ENCODE measurements around the gene MINDY4. TPM values are rescaled to one million over a fixed set of nuclear protein-coding genes. Genes with fewer than 3 reads are reported as not detected.

MINDY4 gene
- total RNA-seq, 2 donors from 2014 or later: 8.1 to 31.9 TPM

GRCh38 chr7:30744075-30744417, 27.2 kb upstream of the MINDY4 start:
- Histone ChIP-seq H3K9me3 (no peaks in the 10 kb centered on the region), H3K27me3 (replicated peaks; ENCODE audit: insufficient read depth) (no peaks in the 10 kb centered on the region), H3K4me3 (no peak overlapping the region), H3K27ac (no peak overlapping the region), H3K4me1 (replicated peaks) (no peaks in the 10 kb centered on the region), H3K36me3 (no peaks in the 10 kb centered on the region)
- intact Hi-C loops (cut with DNase I): loop anchor here (5.0 to 10.0 kb wide), 2 partner anchors 179 to 233 kb away; no protein-coding TSS in a partner anchor
- WGBS: 83% methylated on average over 12 of the region's 12 CpGs
- no peak for DNase-seq (ENCODE audit: low spot score)
- TF ChIP-seq CTCF (IDR thresholded peaks at IDR 0.05) (no peak), POLR2AphosphoS5 (IDR thresholded peaks at IDR 0.05) (no peak), POLR2A (IDR thresholded peaks at IDR 0.05) (no peak)

GRCh38 chr7:30745261-30745941, 25.8 kb upstream of the MINDY4 start:
- H3K9me3 ChIP-seq: no peaks in the 10 kb centered on the region
- H3K36me3 ChIP-seq: no peaks in the 10 kb centered on the region
- H3K4me1 ChIP-seq (replicated peaks): no peaks in the 10 kb centered on the region
- DNase-seq (ENCODE audit: low spot score): no peak
- H3K27me3 ChIP-seq (replicated peaks; ENCODE audit: insufficient read depth): no peaks in the 10 kb centered on the region
- TF ChIP-seq POLR2AphosphoS5 (IDR thresholded peaks at IDR 0.05) (no peak), CTCF (IDR thresholded peaks at IDR 0.05) (no peak), POLR2A (IDR thresholded peaks at IDR 0.05) (no peak)
- H3K27ac ChIP-seq: no peak overlapping the region
- H3K4me3 ChIP-seq: no peak overlapping the region
- 62% methylated on average over 6 of the region's 6 CpGs for WGBS
- intact Hi-C loops (cut with DNase I): loop anchor here (10.0 kb wide), 1 partner anchor 181 kb away; no protein-coding TSS in a partner anchor

- Histone ChIP-seq H3K4me3 (no peak overlapping the region), H3K9me3 (no peaks in the 10 kb centered on the region), H3K4me1 (replicated peaks) (no peaks in the 10 kb centered on the region), H3K36me3 (no peaks in the 10 kb centered on the region), H3K27me3 (replicated peaks; ENCODE audit: insufficient read depth) (no peaks in the 10 kb centered on the region), H3K27ac (peak overlapping the region; percentile 60 to 74)
- no peak for TF ChIP-seq CTCF (IDR thresholded peaks at IDR 0.05)
- no peak for TF ChIP-seq POLR2AphosphoS5 (IDR thresholded peaks at IDR 0.05)
- TF ChIP-seq POLR2A (IDR thresholded peaks at IDR 0.05): no peak
- intact Hi-C loops (cut with DNase I): no loop called here
- DNase-seq (ENCODE audit: low spot score): no peak
- 89% methylated on average over 2 of the region's 2 CpGs for WGBS
Observed at GRCh38 chr7:30750010-30750409, 21.2 kb upstream of the MINDY4 start.

GRCh38 chr7:30750683-30751650, 20.2 kb upstream of the MINDY4 start:
- WGBS: 28% methylated on average over 16 of the region's 16 CpGs
- peak; percentile 17 for DNase-seq (ENCODE audit: low spot score)
- Histone ChIP-seq H3K4me1 (replicated peaks) (no peaks in the 10 kb centered on the region), H3K27me3 (replicated peaks; ENCODE audit: insufficient read depth) (no peaks in the 10 kb centered on the region), H3K4me3 (no peak overlapping the region), H3K27ac (peak overlapping the region; percentile 60 to 74), H3K36me3 (no peaks in the 10 kb centered on the region), H3K9me3 (no peaks in the 10 kb centered on the region)
- TF ChIP-seq POLR2AphosphoS5 (IDR thresholded peaks at IDR 0.05) (peak; percentile 47), CTCF (IDR thresholded peaks at IDR 0.05) (no peak)
- intact Hi-C loops (cut with DNase I): no loop called here
